CD14-positive monocyte (primary cell): Measurements from ENCODE around the gene ERCC2. TPM values are rescaled to one million over a fixed set of nuclear protein-coding genes. Genes with fewer than 3 reads are reported as not detected.

Experiments used
- DNase-seq, 3 donors: peaks; one replicate each; pipeline ENCODE4 v3.0.0-alpha.2; 2011 to 2022
- H2AFZ ChIP-seq: 2 replicates; pipeline ENCODE4 v1.6.0; 2012; ENCODE audit warnings: mild to moderate bottlenecking, low read depth, low read length, inconsistent platforms; ENCODE audit not compliant: insufficient read depth, poor library complexity, severe bottlenecking
- H3K27ac ChIP-seq, 2 donors: 1 replicate in 1 of 2; 2 replicates in 1 of 2; pipeline ENCODE4 v1.5.1; 2012 to 2013; ENCODE audit warnings: low read length in 2 of 2, control low read depth in 1 of 2, inconsistent platforms in 1 of 2, low read depth in 1 of 2, mild to moderate bottlenecking in 1 of 2
- H3K27me3 ChIP-seq, 2 donors: one replicate each; pipeline versions ENCODE4 v1.6.0 to v1.6.1; 2011 to 2013; ENCODE audit warnings: low read length in 2 of 2; ENCODE audit not compliant: control insufficient read depth in 2 of 2, insufficient read depth in 2 of 2
- H3K36me3 ChIP-seq, 2 donors: replicated peaks in 1 of 2; 1 replicate in 1 of 2; 2 replicates in 1 of 2; pipeline versions ENCODE4 v1.5.1 to v1.6.1; 2012 to 2013; ENCODE audit warnings: low read length in 2 of 2, control low read depth in 1 of 2, inconsistent platforms in 1 of 2, mild to moderate bottlenecking in 1 of 2; ENCODE audit not compliant: insufficient read depth in 2 of 2, control insufficient read depth in 1 of 2
- H3K4me1 ChIP-seq, 2 donors: 1 replicate in 1 of 2; 2 replicates in 1 of 2; pipeline versions ENCODE4 v1.5.1 to v1.6.1; 2012 to 2013; ENCODE audit warnings: low read length in 2 of 2, control low read depth in 1 of 2, inconsistent platforms in 1 of 2, mild to moderate bottlenecking in 1 of 2, moderate library complexity in 1 of 2; ENCODE audit not compliant: insufficient read depth in 2 of 2, control insufficient read depth in 1 of 2
- H3K4me2 ChIP-seq: replicated peaks from 2 replicates; pipeline ENCODE3; 2012; ENCODE audit warnings: low read length, moderate library complexity, mild to moderate bottlenecking; ENCODE audit not compliant: poor library complexity, severe bottlenecking; ENCODE audit errors: extremely low read depth
- H3K4me3 ChIP-seq, 3 experiments: fragments of 200-600 bp in 1 of 3; sonication (generic) in 1 of 3; replicated peaks in 1 of 3; 1 replicate in 2 of 3; 2 replicates in 1 of 3; pipeline ENCODE4 v1.5.1; 2011 to 2013; ENCODE audit warnings: low read length in 3 of 3, mild to moderate bottlenecking in 3 of 3, control low read depth in 2 of 3, low read depth in 2 of 3, inconsistent platforms in 1 of 3, moderate library complexity in 1 of 3
- H3K79me2 ChIP-seq: 2 replicates; pipeline ENCODE4 v1.6.0; 2012; ENCODE audit warnings: mild to moderate bottlenecking, control low read depth, inconsistent platforms, low read length, moderate library complexity; ENCODE audit not compliant: insufficient read depth
- H3K9ac ChIP-seq: 2 replicates; pipeline ENCODE4 v1.6.0; 2017; ENCODE audit warnings: low read length, mild to moderate bottlenecking; ENCODE audit not compliant: insufficient read depth, poor library complexity, severe bottlenecking
- H3K9me3 ChIP-seq, 2 donors: replicated peaks in 1 of 2; 1 replicate in 1 of 2; 2 replicates in 1 of 2; pipeline versions ENCODE4 v1.5.1 to v1.6.1; 2012 to 2013; ENCODE audit warnings: low read length in 2 of 2, control low read depth in 1 of 2; ENCODE audit not compliant: control insufficient read depth in 1 of 2, insufficient read depth in 1 of 2
- H4K20me1 ChIP-seq: 2 replicates; pipeline ENCODE4 v1.6.0; 2012; ENCODE audit warnings: mild to moderate bottlenecking, low read length, control low read depth, moderate library complexity; ENCODE audit not compliant: insufficient read depth
- H3K27ac Mint-ChIP-seq, 7 donors: one replicate each; pipeline ENCODE4 v1.8.0; 2020; ENCODE audit warnings: mild to moderate bottlenecking in 7 of 7, mixed read lengths in 7 of 7, moderate library complexity in 6 of 7, inconsistent platforms in 2 of 7
- H3K27me3 Mint-ChIP-seq, 3 donors: one replicate each; pipeline ENCODE4 v1.8.0; 2021 to 2022; ENCODE audit warnings: low read depth in 3 of 3, mild to moderate bottlenecking in 3 of 3, mixed read lengths in 3 of 3, moderate library complexity in 3 of 3, inconsistent platforms in 1 of 3
- H3K36me3 Mint-ChIP-seq, 2 donors: one replicate each; pipeline ENCODE4 v1.8.0; 2020; ENCODE audit warnings: mixed read lengths in 2 of 2, inconsistent platforms in 1 of 2, mild to moderate bottlenecking in 1 of 2
- H3K4me1 Mint-ChIP-seq: one replicate; pipeline ENCODE4 v1.8.0; 2020; ENCODE audit warnings: mild to moderate bottlenecking, mixed read lengths
- H3K4me3 Mint-ChIP-seq, 2 donors: one replicate each; pipeline ENCODE4 v1.8.0; 2020; ENCODE audit warnings: mild to moderate bottlenecking in 2 of 2, mixed read lengths in 2 of 2, moderate library complexity in 1 of 2
- H3K9me3 Mint-ChIP-seq, 7 donors: one replicate each; pipeline ENCODE4 v1.8.0; 2020 to 2022; ENCODE audit warnings: mixed read lengths in 7 of 7, mild to moderate bottlenecking in 6 of 7, moderate library complexity in 6 of 7, inconsistent platforms in 2 of 7
- CTCF ChIP-seq: fragments of 200-600 bp; IDR thresholded peaks from one replicate; pipeline ENCODE4 v1.8.0; 2022; ENCODE audit warnings: antibody characterized with exemption, mild to moderate bottlenecking
- WGBS: methylation state at CpG from one replicate; pipeline ENCODE4 v1.1.5; 2013; ENCODE audit warnings: missing lambda C conversion rate; ENCODE audit not compliant: insufficient coverage; 5-methylcytosine and 5-hydroxymethylcytosine counted together
- intact Hi-C, 2 donors: fragments of 100-400 bp; cut with micrococcal nuclease; formaldehyde crosslinking; loops; one replicate each; pipeline versions ENCODE4 v1.15.0 to v1.15.1; 2023
- polyA plus RNA-seq, 3 donors: library from polyadenylated mRNA; depleted of rRNA in 1 of 3; unstranded in 2 of 3; stranded (reverse) in 1 of 3; fragments of 300-500 nt in 2 of 3; fragments of >200 nt in 1 of 3; fragmentation: Illumina TruSeq in 2 of 3; gene quantifications; 1 replicate in 2 of 3; 2 replicates in 1 of 3; pipeline ENCODE4 v1.2.3, GENCODE V29; 2012 to 2021

Gene ERCC2
- polyA plus RNA-seq, 3 donors: 4.0 to 20.0 (median 4.4) TPM

- intact Hi-C loops: no loop called here
- no peak overlapping the region for H3K4me2 ChIP-seq
- no peak for DNase-seq
- no peak overlapping the region for H3K9ac ChIP-seq
- Mint-ChIP-seq H3K4me1 (peaks cover 6% of the 10 kb centered on the region), H3K27me3 (peaks cover 30 to 40% (median 33%) of the 10 kb centered on the region in 3 donors), H3K9me3 (peaks cover 0 to 6% (median 2%) of the 10 kb centered on the region in 7 donors), H3K4me3 (no peak overlapping the region), H3K27ac (no peak overlapping the region), H3K36me3 (no peaks in the 10 kb centered on the region)
- no peaks in the 10 kb centered on the region for H4K20me1 ChIP-seq
- H3K4me1 ChIP-seq: peaks cover 3 to 7% of the 10 kb centered on the region in 2 donors
- H2AFZ ChIP-seq: no peak overlapping the region
- no peak overlapping the region for H3K27ac ChIP-seq
- H3K27me3 ChIP-seq: peaks cover 8 to 25% of the 10 kb centered on the region in 2 donors
- no peaks in the 10 kb centered on the region for H3K36me3 ChIP-seq
- no peaks in the 10 kb centered on the region for H3K9me3 ChIP-seq
- TF ChIP-seq CTCF: no peak
- H3K4me3 ChIP-seq: no peak overlapping the region
- 73% methylated on average over 7 of the region's 13 CpGs for WGBS
- H3K79me2 ChIP-seq: no peaks in the 10 kb centered on the region
These were observed 42.8 kb downstream of the ERCC2 start for GRCh38 chr19:45327404-45328143.

- WGBS: 72% methylated on average over 8 of the region's 11 CpGs
- Histone ChIP-seq H3K27me3 (peaks cover 8 to 31% of the 10 kb centered on the region in 2 donors), H3K9me3 (no peaks in the 10 kb centered on the region), H3K36me3 (no peaks in the 10 kb centered on the region), H3K4me2 (no peak overlapping the region), H3K4me3 (no peak overlapping the region), H4K20me1 (no peaks in the 10 kb centered on the region), H3K79me2 (no peaks in the 10 kb centered on the region), H3K9ac (no peak overlapping the region), H2AFZ (no peak overlapping the region), H3K4me1 (peaks cover 3 to 7% of the 10 kb centered on the region in 2 donors), H3K27ac (no peak overlapping the region)
- H3K4me3 Mint-ChIP-seq: peak overlapping the region in 1 of 2 donors; percentile 52
- intact Hi-C loops: no loop called here
- no peak for DNase-seq
- H3K4me1 Mint-ChIP-seq: peaks cover 6% of the 10 kb centered on the region
- peaks cover 33 to 48% (median 35%) of the 10 kb centered on the region in 3 donors for H3K27me3 Mint-ChIP-seq
- H3K36me3 Mint-ChIP-seq: no peaks in the 10 kb centered on the region
- H3K9me3 Mint-ChIP-seq: peaks cover 0 to 8% (median 2%) of the 10 kb centered on the region in 7 donors
- no peak for TF ChIP-seq CTCF
- H3K27ac Mint-ChIP-seq: no peak overlapping the region
These were observed 45.9 kb downstream of the ERCC2 start for GRCh38 chr19:45324349-45324907.
